ENCODE results near the gene KIDINS220. TPM values are rescaled to one million over a fixed set of nuclear protein-coding genes. Genes with fewer than 3 reads are reported as not detected.

The KIDINS220 gene
- total and polyA plus RNA-seq, 2 of the 13 experiments (the other 11 are each of a cell fraction or from before 2014, with no cell fraction given): 25.2 to 32.3 TPM

- TF ChIP-seq, protein P1, sequence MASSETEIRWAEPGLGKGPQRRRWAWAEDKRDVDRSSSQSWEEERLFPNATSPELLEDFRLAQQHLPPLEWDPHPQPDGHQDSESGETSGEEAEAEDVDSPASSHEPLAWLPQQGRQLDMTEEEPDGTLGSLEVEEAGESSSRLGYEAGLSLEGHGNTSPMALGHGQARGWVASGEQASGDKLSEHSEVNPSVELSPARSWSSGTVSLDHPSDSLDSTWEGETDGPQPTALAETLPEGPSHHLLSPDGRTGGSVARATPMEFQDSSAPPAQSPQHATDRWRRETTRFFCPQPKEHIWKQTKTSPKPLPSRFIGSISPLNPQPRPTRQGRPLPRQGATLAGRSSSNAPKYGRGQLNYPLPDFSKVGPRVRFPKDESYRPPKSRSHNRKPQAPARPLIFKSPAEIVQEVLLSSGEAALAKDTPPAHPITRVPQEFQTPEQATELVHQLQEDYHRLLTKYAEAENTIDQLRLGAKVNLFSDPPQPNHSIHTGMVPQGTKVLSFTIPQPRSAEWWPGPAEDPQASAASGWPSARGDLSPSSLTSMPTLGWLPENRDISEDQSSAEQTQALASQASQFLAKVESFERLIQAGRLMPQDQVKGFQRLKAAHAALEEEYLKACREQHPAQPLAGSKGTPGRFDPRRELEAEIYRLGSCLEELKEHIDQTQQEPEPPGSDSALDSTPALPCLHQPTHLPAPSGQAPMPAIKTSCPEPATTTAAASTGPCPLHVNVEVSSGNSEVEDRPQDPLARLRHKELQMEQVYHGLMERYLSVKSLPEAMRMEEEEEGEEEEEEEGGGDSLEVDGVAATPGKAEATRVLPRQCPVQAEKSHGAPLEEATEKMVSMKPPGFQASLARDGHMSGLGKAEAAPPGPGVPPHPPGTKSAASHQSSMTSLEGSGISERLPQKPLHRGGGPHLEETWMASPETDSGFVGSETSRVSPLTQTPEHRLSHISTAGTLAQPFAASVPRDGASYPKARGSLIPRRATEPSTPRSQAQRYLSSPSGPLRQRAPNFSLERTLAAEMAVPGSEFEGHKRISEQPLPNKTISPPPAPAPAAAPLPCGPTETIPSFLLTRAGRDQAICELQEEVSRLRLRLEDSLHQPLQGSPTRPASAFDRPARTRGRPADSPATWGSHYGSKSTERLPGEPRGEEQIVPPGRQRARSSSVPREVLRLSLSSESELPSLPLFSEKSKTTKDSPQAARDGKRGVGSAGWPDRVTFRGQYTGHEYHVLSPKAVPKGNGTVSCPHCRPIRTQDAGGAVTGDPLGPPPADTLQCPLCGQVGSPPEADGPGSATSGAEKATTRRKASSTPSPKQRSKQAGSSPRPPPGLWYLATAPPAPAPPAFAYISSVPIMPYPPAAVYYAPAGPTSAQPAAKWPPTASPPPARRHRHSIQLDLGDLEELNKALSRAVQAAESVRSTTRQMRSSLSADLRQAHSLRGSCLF (CRISPR knock-in tag; IDR thresholded peaks at IDR 0.05; ENCODE audit: borderline replicate concordance): no peak
- TF ChIP-seq, protein P2, sequence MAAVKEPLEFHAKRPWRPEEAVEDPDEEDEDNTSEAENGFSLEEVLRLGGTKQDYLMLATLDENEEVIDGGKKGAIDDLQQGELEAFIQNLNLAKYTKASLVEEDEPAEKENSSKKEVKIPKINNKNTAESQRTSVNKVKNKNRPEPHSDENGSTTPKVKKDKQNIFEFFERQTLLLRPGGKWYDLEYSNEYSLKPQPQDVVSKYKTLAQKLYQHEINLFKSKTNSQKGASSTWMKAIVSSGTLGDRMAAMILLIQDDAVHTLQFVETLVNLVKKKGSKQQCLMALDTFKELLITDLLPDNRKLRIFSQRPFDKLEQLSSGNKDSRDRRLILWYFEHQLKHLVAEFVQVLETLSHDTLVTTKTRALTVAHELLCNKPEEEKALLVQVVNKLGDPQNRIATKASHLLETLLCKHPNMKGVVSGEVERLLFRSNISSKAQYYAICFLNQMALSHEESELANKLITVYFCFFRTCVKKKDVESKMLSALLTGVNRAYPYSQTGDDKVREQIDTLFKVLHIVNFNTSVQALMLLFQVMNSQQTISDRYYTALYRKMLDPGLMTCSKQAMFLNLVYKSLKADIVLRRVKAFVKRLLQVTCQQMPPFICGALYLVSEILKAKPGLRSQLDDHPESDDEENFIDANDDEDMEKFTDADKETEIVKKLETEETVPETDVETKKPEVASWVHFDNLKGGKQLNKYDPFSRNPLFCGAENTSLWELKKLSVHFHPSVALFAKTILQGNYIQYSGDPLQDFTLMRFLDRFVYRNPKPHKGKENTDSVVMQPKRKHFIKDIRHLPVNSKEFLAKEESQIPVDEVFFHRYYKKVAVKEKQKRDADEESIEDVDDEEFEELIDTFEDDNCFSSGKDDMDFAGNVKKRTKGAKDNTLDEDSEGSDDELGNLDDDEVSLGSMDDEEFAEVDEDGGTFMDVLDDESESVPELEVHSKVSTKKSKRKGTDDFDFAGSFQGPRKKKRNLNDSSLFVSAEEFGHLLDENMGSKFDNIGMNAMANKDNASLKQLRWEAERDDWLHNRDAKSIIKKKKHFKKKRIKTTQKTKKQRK (IDR thresholded peaks at IDR 0.05; ENCODE audit: low read length): no peak
- TF ChIP-seq PCBP1 (IDR thresholded peaks at IDR 0.05; ENCODE audit: borderline replicate concordance, low read depth, low read length) (no peak), KLF16 (CRISPR knock-in tag; IDR thresholded peaks at IDR 0.05) (no peak)
These were observed 47.4 kb upstream of the KIDINS220 start (continued) for GRCh38 chr2:8884812-8885211.

Measured in HepG2 (cell line).